Measurements from ENCODE around the gene PRICKLE4.

The PRICKLE4 gene

DNA sequence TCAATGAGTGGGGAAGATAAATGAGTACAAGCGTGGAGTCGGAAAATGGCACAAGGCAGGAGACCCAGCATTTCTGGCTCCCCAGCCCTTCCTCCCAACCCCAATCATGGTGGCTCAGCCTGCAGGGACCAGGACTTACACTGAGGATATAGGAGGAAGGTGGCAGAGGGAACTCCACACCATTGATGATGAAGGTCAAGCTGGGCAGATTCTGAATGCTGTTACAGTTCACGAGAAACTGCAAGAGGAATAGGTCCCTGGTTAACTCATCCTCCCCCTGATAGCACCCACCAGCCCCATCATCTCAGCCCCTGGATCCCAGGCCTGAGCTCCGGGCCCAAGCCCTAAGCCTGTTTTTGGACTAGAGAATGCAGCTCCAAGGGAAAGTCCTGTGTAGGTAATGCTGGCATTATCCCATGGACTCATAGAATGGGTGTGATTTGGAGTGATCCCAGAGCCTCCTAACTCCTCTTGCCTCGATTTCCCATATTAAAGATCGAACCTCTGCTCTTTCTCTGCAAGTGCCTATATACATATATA, 42.9 kb upstream of the PRICKLE4 start:
- H3K27me3 ChIP-seq (ENCODE audit: low read depth, low read length), result 0 out of 2 replicates have a peak, but pooled peaks cover 4% of the 10 kb centered on the region
- TF ChIP-seq EZH2phosphoT487 (IDR thresholded peaks at IDR 0.05; ENCODE audit: low read depth) (no peak), CTCF (IDR thresholded peaks at IDR 0.05; ENCODE audit: low read depth, low read length) (no peak)

DNA sequence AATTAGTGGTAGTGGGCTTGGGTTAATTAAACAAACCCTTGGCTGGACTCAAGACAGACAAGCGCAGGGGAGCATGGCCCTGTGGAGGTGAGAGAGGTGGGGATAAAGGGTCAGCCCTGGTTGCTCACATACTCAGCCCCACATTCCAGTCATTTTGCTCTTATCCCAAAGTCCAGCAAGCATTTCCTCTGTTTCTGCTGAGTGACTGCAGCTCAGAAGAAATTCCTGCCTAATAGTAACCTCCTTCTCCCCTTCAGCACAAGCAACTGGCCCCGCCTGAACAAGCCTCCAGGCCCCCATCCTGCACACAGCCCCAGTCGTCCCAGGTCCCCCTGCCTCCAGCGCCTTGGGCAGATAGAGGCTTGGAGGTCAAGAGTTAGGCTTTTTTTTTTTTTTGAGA, 41.5 kb upstream of the PRICKLE4 start:
- H3K4me1 ChIP-seq (ENCODE audit: low read length), result peaks cover 8% of the 10 kb centered on the region
- no peak overlapping the region for H3K4me2 ChIP-seq (ENCODE audit: low read length)
- H3K4me3 ChIP-seq (ENCODE audit: low read length), result no peak overlapping the region
- H3K27ac ChIP-seq (ENCODE audit: low read length), result no peak overlapping the region
- H3K9me3 ChIP-seq (ENCODE audit: insufficient read depth, low read length), result no peaks in the 10 kb centered on the region
- no peak overlapping the region for H3K9ac ChIP-seq (ENCODE audit: low read length)
- no peak overlapping the region for H2AFZ ChIP-seq (ENCODE audit: low read depth, low read length)
- no peaks in the 10 kb centered on the region for H4K20me1 ChIP-seq (ENCODE audit: insufficient read depth, low read length)
- no peaks in the 10 kb centered on the region for H3K36me3 ChIP-seq (replicated peaks; ENCODE audit: low read depth, low read length)
- 0 out of 2 replicates have a peak, but pooled peaks cover 4% of the 10 kb centered on the region for H3K27me3 ChIP-seq (ENCODE audit: low read depth, low read length)
- H3K79me2 ChIP-seq (ENCODE audit: low read length), result no peaks in the 10 kb centered on the region; the same call in 1 of the 2 replicates
- TF ChIP-seq CTCF (IDR thresholded peaks at IDR 0.05; ENCODE audit: low read depth, low read length), result no peak
- TF ChIP-seq EZH2phosphoT487 (IDR thresholded peaks at IDR 0.05; ENCODE audit: low read depth), result no peak

More for the DNA sequence above, 42.9 kb upstream of the PRICKLE4 start:
- Histone ChIP-seq H3K9me3 (ENCODE audit: insufficient read depth, low read length) (no peaks in the 10 kb centered on the region), H3K4me2 (ENCODE audit: low read length) (no peak overlapping the region), H3K36me3 (replicated peaks; ENCODE audit: low read depth, low read length) (peaks cover 4% of the 10 kb centered on the region), H3K4me3 (ENCODE audit: low read length) (no peak overlapping the region), H2AFZ (ENCODE audit: low read depth, low read length) (no peak overlapping the region), H3K4me1 (ENCODE audit: low read length) (peaks cover 13% of the 10 kb centered on the region), H3K9ac (ENCODE audit: low read length) (no peak overlapping the region), H3K27ac (ENCODE audit: low read length) (no peak overlapping the region), H3K79me2 (ENCODE audit: low read length) (peaks cover 12% of the 10 kb centered on the region), H4K20me1 (ENCODE audit: insufficient read depth, low read length) (no peaks in the 10 kb centered on the region)

DNA sequence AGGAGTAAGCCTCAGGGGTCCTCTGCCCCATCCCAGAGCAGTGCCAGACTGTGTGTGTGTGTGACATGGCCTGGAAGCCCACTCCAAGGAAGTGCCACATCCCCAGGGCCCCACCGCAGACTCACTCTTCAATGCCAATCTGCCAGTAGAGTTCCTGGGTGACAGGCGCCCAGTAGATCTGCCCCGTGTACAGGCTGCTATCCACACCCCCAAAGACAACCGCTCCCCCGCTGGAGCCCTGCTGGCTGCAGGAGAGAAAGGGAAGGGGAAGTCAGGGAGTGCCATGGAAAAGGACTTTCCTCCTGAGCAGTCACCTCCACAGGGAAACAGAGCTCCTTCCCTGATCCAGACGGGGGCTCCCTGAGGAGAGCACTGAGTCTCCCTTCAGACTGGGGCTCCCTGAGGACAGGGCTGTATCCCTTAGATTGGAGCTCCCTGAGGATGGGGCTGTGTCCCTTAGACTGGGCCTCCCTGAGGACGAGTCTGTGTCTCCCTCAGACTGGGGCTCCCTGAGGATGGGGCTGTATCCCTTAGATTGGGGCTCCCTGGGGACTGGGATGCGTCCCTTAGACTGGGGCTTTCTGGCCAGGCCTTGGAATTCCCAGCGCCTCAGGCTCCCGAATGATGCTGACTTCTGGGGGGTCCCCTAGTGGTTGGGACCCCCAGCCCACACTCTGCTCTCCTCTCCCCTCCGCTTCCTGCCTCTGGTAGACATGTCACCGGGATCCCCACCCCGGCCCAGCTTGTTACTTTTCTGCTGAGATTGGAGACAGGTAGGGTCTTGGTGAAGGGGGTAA, 40.0 kb upstream of the PRICKLE4 start:
- H4K20me1 ChIP-seq (ENCODE audit: insufficient read depth, low read length), result no peaks in the 10 kb centered on the region
- no peaks in the 10 kb centered on the region for H3K36me3 ChIP-seq (replicated peaks; ENCODE audit: low read depth, low read length)
- H3K27me3 ChIP-seq (ENCODE audit: low read depth, low read length), result 0 out of 2 replicates have a peak, but pooled peaks cover 4% of the 10 kb centered on the region
- TF ChIP-seq CTCF (IDR thresholded peaks at IDR 0.05; ENCODE audit: low read depth, low read length) (no peak), EZH2phosphoT487 (IDR thresholded peaks at IDR 0.05; ENCODE audit: low read depth) (no peak)
- no peak overlapping the region for H3K4me3 ChIP-seq (ENCODE audit: low read length)
- no peak overlapping the region for H3K9ac ChIP-seq (ENCODE audit: low read length)
- no peak overlapping the region for H2AFZ ChIP-seq (ENCODE audit: low read depth, low read length)
- H3K9me3 ChIP-seq (ENCODE audit: insufficient read depth, low read length), result no peaks in the 10 kb centered on the region
- H3K4me1 ChIP-seq (ENCODE audit: low read length), result peaks cover 8% of the 10 kb centered on the region
- H3K27ac ChIP-seq (ENCODE audit: low read length), result no peak overlapping the region
- no peak overlapping the region for H3K4me2 ChIP-seq (ENCODE audit: low read length)
- H3K79me2 ChIP-seq (ENCODE audit: low read length), result no peaks in the 10 kb centered on the region

DNA sequence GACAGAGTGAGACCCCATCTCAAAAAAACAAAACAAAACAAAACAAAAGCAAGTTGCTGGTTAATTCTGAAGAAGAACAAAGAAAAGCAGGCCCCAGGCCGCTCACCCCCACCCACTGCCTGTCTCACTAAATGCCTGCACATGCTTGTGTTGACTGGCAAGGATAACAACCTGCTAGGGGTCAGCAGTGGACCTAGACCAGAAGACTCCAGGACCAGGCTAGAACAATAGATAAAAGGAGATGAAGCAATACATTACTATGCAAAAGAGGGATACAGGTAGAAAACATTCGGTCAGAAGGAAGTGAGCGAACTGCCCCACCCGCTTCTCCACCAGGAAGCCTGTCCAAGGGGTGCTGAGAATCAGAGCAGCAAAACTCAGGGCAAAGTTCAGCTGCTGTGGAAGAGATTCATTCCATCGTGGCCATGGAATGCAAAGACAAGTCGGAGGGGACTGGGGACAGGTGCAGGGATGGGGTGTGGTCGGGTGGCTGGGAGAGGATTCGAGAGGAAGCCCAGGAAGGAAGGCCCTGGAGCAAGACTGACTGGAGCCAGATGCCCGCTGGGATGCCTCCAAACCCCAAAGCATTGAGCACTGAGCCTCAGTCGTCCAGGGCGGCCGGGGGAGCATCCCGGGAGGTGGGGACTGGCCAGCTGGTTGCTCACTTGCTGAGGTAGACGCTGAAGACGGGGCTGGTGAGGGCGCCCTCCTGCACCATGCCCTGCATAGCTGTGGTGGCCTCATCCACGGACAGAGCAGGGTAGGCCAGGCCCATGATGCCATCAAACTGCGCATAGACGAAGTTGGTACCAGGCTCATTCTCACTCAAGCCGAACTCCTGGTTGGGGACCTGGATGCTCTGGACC, 38.7 kb upstream of the PRICKLE4 start:
- Histone ChIP-seq H2AFZ (ENCODE audit: low read depth, low read length) (no peak overlapping the region), H4K20me1 (ENCODE audit: insufficient read depth, low read length) (no peaks in the 10 kb centered on the region), H3K79me2 (ENCODE audit: low read length) (no peaks in the 10 kb centered on the region), H3K9ac (ENCODE audit: low read length) (no peak overlapping the region), H3K9me3 (ENCODE audit: insufficient read depth, low read length) (no peaks in the 10 kb centered on the region), H3K4me2 (ENCODE audit: low read length) (no peak overlapping the region), H3K4me3 (ENCODE audit: low read length) (no peak overlapping the region), H3K27me3 (ENCODE audit: low read depth, low read length) (0 out of 2 replicates have a peak, but pooled peaks cover 4% of the 10 kb centered on the region), H3K27ac (ENCODE audit: low read length) (no peak overlapping the region), H3K4me1 (ENCODE audit: low read length) (no peaks in the 10 kb centered on the region), H3K36me3 (replicated peaks; ENCODE audit: low read depth, low read length) (no peaks in the 10 kb centered on the region)
- TF ChIP-seq CTCF (IDR thresholded peaks at IDR 0.05; ENCODE audit: low read depth, low read length), result no peak
- no peak for TF ChIP-seq EZH2phosphoT487 (IDR thresholded peaks at IDR 0.05; ENCODE audit: low read depth)

All from OCI-LY3 (cell line).